Esophagus muscularis mucosa (tissue), 4 donors: ENCODE data around the gene CBX2.

Experiments used
- EP300 ChIP-seq: sonication (generic); formaldehyde crosslinking; IDR thresholded peaks from one replicate; pipeline ENCODE4 v1.6.1; 2017; ENCODE audit warnings: antibody characterized with exemption
- POLR2A ChIP-seq: fragments of 450-650 bp; IDR thresholded peaks from one replicate; pipeline ENCODE4 v1.6.1; 2017; ENCODE audit warnings: antibody characterized with exemption, moderate library complexity, mild to moderate bottlenecking, low read depth
- TF ChIP-seq, protein P1 (sequence below), 3 experiments: fragments of 200-600 bp in 2 of 3; fragments of 450-650 bp in 1 of 3; sonication (generic) in 2 of 3; IDR thresholded peaks; one replicate each; pipeline ENCODE4 v1.5.1; 2017 to 2019; ENCODE audit warnings: antibody characterized with exemption in 3 of 3, mild to moderate bottlenecking in 2 of 3, moderate library complexity in 1 of 3

DNA sequence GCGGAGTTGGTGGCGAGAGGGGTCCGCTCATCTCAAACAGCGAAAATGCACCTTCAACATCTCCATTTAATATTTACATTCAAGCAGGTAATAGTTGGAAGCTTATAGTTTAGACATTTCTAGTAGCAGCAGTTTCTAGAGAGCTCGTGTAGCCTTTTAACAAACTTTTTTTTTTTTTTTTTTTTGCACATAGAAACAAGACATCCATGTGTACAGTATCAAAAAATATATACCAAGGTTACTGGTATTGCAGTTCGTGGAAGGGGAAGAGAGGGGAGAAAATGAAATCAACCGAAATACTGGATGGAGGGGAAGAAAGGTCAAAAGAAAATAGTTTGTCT lies 55.1 kb downstream of the CBX2 start:
- TF ChIP-seq POLR2A: no peak
- TF ChIP-seq, protein P1, sequence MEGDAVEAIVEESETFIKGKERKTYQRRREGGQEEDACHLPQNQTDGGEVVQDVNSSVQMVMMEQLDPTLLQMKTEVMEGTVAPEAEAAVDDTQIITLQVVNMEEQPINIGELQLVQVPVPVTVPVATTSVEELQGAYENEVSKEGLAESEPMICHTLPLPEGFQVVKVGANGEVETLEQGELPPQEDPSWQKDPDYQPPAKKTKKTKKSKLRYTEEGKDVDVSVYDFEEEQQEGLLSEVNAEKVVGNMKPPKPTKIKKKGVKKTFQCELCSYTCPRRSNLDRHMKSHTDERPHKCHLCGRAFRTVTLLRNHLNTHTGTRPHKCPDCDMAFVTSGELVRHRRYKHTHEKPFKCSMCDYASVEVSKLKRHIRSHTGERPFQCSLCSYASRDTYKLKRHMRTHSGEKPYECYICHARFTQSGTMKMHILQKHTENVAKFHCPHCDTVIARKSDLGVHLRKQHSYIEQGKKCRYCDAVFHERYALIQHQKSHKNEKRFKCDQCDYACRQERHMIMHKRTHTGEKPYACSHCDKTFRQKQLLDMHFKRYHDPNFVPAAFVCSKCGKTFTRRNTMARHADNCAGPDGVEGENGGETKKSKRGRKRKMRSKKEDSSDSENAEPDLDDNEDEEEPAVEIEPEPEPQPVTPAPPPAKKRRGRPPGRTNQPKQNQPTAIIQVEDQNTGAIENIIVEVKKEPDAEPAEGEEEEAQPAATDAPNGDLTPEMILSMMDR (IDR thresholded peaks at IDR 0.05): no peak
- no peak for TF ChIP-seq EP300
